ENCODE measurements around the gene NRG2. TPM values are rescaled to one million over a fixed set of nuclear protein-coding genes. Genes with fewer than 3 reads are reported as not detected.

Gene NRG2
- total RNA-seq, 6 donors from 2014 or later = 0.46 to 4.2 (median 1.5) TPM

DNA sequence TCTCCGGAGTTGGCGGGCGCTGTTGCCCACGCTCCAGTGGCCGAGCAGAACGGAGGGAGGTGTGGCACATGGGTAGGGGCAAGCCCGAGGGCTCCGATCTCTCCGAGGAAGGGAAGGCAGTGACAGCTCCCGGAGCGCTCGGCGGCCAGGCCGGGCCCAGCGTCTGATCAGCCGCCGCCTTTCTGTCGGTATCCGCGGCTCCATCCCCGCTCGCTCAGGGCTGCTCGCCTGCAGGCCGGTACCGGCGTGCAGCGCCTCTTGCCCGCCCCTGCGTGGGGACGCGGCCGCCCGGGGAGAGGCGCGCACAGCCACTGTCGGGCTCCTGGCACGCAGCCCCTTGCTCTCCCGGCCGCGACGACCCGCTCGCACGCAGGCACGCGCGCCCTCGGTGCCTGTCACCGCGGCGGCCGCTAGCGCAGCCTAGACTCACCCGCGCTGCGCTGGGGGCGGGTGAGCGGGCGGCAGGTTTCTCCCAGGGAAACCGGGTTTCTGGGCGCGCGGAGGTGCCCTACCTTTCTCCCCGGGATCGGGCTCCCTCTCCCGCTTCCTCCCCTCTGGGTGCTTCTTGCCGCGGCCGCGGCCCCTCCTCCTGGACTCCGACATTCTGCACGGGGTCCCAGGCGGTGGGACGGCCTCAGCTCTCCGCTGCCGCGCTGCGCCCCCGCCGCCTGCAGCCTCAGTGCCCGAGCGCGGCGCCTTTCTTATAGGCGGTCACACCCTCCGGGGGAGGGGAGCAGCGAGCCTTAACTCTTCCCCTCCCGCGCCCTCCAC, 139.1 kb downstream of the NRG2 start:
- peak in 1 of 2 donors; percentile 50 for ATAC-seq (ENCODE audit: low FRiP score in 2 of 2)
- H3K27me3 ChIP-seq = peaks cover 0 to 22% (median 15%) of the 10 kb centered on the region in 4 donors
- TF ChIP-seq POLR2A (IDR thresholded peaks at IDR 0.05) (no peak), EP300 (IDR thresholded peaks at IDR 0.05) (no peak)

GRCh38 chr5:139903450-139903794, 139.7 kb downstream of the NRG2 start:
- Histone ChIP-seq H3K36me3 (no peaks in the 10 kb centered on the region), H3K27ac (no peak overlapping the region), H3K4me3 (peak overlapping the region in 3 of 4 donors; percentile 35 to 53 (median 46)), H3K4me1 (peaks cover 15 to 21% (median 19%) of the 10 kb centered on the region in 4 donors), H3K9me3 (no peaks in the 10 kb centered on the region), H3K27me3 (peaks cover 0 to 22% (median 15%) of the 10 kb centered on the region in 4 donors)
- no peak for TF ChIP-seq CTCF (IDR thresholded peaks at IDR 0.05)
- TF ChIP-seq EP300 (IDR thresholded peaks at IDR 0.05) = no peak
- TF ChIP-seq POLR2AphosphoS5 (IDR thresholded peaks at IDR 0.05) = no peak
- WGBS, 2 donors = 24 to 31% methylated on average over 10 to 14 of the region's 14 CpGs
- DNase-seq = no peak
- no peak for ATAC-seq (ENCODE audit: low FRiP score in 2 of 2)

More for the DNA sequence above, 139.1 kb downstream of the NRG2 start:
- Histone ChIP-seq H3K9me3 (no peaks in the 10 kb centered on the region), H3K4me3 (peak overlapping the region; percentile 16 to 53 (median 40)), H3K27ac (no peak overlapping the region), H3K36me3 (no peaks in the 10 kb centered on the region), H3K4me1 (peaks cover 15 to 21% (median 19%) of the 10 kb centered on the region in 4 donors)
- WGBS, 2 donors = 8% methylated on average over 4 to 7 of the region's 89 CpGs
- DNase-seq = peak in 1 of 2 donors; percentile 87

GRCh38 chr5:139901986-139902385, 141.1 kb downstream of the NRG2 start:
- Histone ChIP-seq H3K4me3 (no peak overlapping the region), H3K9me3 (no peaks in the 10 kb centered on the region), H3K27ac (no peak overlapping the region), H3K4me1 (peaks cover 15 to 21% (median 19%) of the 10 kb centered on the region in 4 donors), H3K36me3 (no peaks in the 10 kb centered on the region), H3K27me3 (peaks cover 0 to 22% (median 15%) of the 10 kb centered on the region in 4 donors)
- TF ChIP-seq POLR2A (IDR thresholded peaks at IDR 0.05) (no peak), CTCF (IDR thresholded peaks at IDR 0.05) (no peak), EP300 (IDR thresholded peaks at IDR 0.05) (no peak), POLR2AphosphoS5 (IDR thresholded peaks at IDR 0.05) (no peak)
- 63 to 88% methylated on average over 2 to 3 of the region's 3 CpGs for WGBS, 2 donors
- DNase-seq (no peak), ATAC-seq (ENCODE audit: low FRiP score in 2 of 2) (no peak)

- H3K4me3 ChIP-seq = no peak overlapping the region
- H3K9me3 ChIP-seq = no peaks in the 10 kb centered on the region
- H3K27me3 ChIP-seq = peaks cover 0 to 22% (median 15%) of the 10 kb centered on the region in 4 donors
- TF ChIP-seq POLR2AphosphoS5 (IDR thresholded peaks at IDR 0.05) (no peak), CTCF (IDR thresholded peaks at IDR 0.05) (no peak), EP300 (IDR thresholded peaks at IDR 0.05) (no peak), POLR2A (IDR thresholded peaks at IDR 0.05) (no peak)
- WGBS, 2 donors = 70 to 81% methylated on average over 2 of the region's 2 CpGs
- DNase-seq (no peak), ATAC-seq (ENCODE audit: low FRiP score in 2 of 2) (no peak)
- H3K27ac ChIP-seq = no peak overlapping the region
- H3K36me3 ChIP-seq = no peaks in the 10 kb centered on the region
- H3K4me1 ChIP-seq = peaks cover 15 to 21% (median 19%) of the 10 kb centered on the region in 4 donors
These were observed 141.9 kb downstream of the NRG2 start for GRCh38 chr5:139901251-139901575.

GRCh38 chr5:139900546-139901250, 142.4 kb downstream of the NRG2 start:
- Histone ChIP-seq H3K27ac (no peak overlapping the region), H3K36me3 (no peaks in the 10 kb centered on the region), H3K27me3 (peaks cover 0 to 22% (median 15%) of the 10 kb centered on the region in 4 donors), H3K9me3 (no peaks in the 10 kb centered on the region), H3K4me3 (no peak overlapping the region), H3K4me1 (peaks cover 15 to 21% (median 19%) of the 10 kb centered on the region in 4 donors)
- ATAC-seq (ENCODE audit: low FRiP score in 2 of 2) (no peak), DNase-seq (no peak)
- TF ChIP-seq CTCF (IDR thresholded peaks at IDR 0.05) (no peak), POLR2AphosphoS5 (IDR thresholded peaks at IDR 0.05) (no peak), EP300 (IDR thresholded peaks at IDR 0.05) (no peak), POLR2A (IDR thresholded peaks at IDR 0.05) (no peak)
- WGBS, 2 donors = 91 to 100% methylated on average over 3 of the region's 3 CpGs
